ENCODE results near the gene SLC5A9.
"Not testable (repeated sequence)": the region's sequence is repeated elsewhere in the genome, so short reads cannot be mapped to it uniquely, and the experiment has no call there.

Gene SLC5A9

DNA sequence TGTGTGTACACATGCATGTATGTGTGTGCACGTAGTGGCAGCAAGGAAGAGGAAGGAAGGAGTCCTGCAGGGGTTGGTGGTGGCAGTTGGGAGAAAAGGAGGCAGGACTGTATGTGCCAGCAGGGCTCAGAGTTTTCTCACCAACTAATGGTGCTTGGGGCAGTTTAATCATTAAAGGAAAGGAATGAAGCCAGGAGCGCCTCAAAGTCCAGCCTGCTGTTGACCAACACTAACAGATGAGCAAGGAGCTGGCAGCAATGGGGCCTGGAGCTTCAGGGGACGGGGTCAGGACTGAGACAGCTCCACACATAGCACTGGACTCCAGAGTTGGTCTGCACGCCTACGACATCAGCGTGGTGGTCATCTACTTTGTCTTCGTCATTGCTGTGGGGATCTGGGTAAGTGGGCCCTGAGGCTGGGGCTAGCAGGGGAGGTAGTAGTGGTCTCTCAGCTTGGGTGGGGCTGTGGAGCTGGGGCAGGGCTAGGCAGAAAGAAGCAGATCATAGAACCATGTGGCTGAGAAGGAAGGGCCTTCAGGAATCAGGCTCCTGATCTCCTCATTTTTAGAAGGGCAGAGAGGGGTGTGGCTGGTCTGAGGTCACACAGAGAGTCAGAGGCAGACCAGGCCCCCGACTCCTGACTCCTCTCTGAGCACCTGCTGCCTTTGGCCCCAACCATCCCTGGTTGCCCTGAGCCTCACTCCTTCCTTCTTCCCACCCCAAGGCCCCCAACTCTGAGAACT lies at the start of gene SLC5A9:
TSS of gene SLC5A9 (plus strand) at position 216 of the 742 bp plus-strand sequence. CDS start at position 237, 21 bp downstream.
- no peak for DNase-seq

- no peak for DNase-seq
Observed at GRCh38 chr1:48175116-48175515, 47.4 kb upstream of the SLC5A9 start.

DNA sequence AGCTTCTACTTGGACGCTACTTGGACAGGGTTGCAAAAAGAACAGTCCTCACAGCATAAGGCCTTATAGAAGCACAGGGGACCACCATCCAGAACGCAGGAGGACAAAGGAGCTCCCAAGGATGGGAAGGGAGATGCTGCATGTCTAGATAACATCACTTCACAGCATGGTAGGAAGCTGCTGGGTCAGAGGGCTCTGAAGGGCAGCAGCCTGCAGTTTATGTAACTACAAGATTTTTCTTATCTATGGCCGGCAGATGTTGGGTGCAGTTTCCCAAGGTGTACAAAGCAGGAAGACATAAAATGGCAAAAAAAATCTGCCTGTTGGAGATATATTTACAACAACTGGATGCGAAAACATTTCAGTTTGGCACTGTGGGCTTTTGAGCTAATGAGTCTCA lies 45.3 kb upstream of the SLC5A9 start:
- DNase-seq, result no peak

- DNase-seq, result no peak
Observed at GRCh38 chr1:48181669-48182367, 40.7 kb upstream of the SLC5A9 start.

GRCh38 chr1:48182439-48182838 lies 40.1 kb upstream of the SLC5A9 start:
- peak; percentile 37 for DNase-seq

GRCh38 chr1:48186306-48186839 lies 36.1 kb upstream of the SLC5A9 start:
- no peak for DNase-seq

DNA sequence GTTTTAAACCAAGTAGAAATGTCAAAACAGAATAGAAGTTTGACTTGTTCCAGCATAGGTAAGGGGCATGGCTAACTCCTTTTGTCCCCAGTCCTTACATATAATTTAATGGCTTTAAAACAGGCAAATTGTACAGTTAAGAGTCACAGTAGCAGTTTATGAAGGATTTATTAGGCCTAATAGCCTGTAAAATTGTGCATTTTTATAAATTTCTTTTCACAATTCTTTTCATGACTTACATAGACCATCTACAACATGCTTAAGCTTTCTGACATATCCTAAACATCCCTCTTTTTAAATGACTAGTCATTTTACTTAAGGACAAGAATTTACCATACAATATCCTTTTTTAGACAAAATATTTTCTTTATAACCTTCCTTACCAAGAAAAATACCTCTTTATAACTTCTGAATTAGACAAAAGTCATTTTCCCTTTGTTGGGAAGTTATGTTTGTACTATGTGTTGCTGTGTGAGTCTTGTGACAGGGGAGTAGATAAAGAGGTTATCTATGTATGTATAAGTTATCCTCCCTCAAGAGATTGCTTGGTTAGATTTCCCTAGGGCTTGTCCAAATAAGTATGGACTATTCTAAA lies 34.5 kb upstream of the SLC5A9 start:
- DNase-seq, result no peak

DNA sequence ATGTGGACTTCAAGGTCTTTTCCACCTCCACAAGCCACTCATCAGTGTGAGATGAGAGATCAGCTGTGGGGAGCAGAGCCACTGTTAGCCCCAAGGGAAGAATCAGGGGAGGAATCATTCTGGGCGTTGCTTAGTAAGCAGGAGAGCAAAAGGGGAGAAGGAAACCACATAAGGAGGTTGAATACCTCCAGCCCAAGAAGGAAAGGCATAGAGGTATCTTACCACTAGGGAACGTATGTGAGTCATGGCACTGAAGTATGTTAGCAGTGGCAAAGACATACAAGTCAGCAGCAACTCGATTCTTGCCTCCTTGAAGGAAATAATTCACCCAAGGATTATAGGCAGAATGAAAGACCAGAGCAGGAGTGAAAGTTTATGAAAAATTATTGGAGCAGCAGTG lies 31.6 kb upstream of the SLC5A9 start:
- no peak for DNase-seq

- no peak for DNase-seq
Observed at GRCh38 chr1:48194801-48195200, 27.7 kb upstream of the SLC5A9 start.

GRCh38 chr1:48196237-48196636 lies 26.3 kb upstream of the SLC5A9 start:
- no peak for DNase-seq

DNA sequence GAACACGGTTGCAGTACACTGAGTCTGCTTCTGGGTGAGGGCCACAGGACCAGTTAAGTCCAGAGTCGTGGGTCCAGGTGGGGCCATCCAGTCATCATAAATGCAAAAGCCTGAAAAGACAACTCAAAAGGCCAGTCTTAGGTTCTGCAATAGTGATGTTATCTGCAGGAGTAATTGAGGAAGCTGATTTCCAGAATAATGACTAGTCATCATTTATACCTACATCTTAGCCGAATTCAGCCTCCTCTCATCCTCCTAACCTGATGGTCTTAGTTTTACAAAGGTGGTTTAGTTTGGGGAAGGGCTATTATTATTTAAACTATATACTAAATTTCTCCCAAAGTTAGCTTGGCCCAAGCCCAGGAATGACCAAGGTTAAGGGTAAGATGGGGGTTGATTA lies 23.5 kb upstream of the SLC5A9 start:
- no peak for DNase-seq

DNA sequence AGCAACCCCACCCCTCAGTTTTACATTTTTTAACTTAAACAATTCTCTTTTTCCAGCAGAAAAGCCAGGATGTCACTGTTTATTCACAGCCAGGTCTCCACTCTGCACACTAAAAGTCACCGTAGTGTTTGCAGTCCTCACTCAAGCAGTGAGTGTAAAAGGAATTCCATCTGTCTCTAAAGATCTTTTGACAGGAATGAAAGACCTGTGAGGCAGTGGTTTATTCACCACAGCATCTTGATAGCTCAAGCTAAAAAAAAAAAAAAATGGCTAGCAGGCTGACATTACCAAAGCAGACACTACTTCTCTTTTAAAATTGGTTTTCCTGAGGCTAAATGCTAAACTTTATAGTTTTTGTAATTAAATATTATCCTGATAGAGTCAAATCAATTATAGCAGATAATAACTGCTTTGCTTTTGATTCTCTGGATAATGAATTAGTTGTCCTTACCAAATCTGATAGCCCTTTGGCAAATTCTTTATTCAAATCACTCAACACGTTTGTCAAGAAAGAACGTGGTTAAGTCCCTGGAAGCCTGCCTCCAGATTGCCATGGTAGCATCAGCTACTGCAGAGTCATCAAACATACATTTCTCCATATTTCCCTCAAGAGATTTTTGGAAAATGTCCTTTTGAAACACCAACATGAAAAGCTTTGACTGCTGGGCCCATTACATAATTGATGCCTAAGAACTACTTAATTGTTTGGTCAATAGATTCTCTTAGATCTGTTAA lies 22.2 kb upstream of the SLC5A9 start:
- DNase-seq, result no peak

- no peak for DNase-seq
Observed at GRCh38 chr1:48202030-48202752, 20.3 kb upstream of the SLC5A9 start.

GRCh38 chr1:48203287-48203900 lies 19.1 kb upstream of the SLC5A9 start:
- DNase-seq, result no peak

DNA sequence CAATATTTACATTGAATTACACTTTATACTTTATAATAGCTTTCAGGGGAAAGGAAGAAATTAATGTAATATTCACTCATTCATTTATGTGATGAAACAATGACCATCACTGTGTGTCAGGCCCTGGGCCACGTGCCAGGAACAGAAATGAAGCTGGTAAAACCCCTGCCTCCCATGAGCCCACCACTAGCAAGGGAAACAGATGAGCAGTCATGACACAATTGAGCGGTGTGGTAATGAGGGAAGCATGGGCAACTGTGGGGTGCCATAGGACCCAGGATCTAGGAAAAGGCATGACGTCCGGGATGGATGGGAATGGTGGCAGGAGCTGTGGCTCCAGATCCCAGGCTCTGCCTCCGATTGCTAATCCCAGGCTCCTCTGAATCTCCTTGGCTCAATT lies 17.0 kb upstream of the SLC5A9 start:
- DNase-seq, result no peak

- DNase-seq, result peak; percentile 71
Observed at GRCh38 chr1:48206371-48206770, 16.1 kb upstream of the SLC5A9 start.

DNA sequence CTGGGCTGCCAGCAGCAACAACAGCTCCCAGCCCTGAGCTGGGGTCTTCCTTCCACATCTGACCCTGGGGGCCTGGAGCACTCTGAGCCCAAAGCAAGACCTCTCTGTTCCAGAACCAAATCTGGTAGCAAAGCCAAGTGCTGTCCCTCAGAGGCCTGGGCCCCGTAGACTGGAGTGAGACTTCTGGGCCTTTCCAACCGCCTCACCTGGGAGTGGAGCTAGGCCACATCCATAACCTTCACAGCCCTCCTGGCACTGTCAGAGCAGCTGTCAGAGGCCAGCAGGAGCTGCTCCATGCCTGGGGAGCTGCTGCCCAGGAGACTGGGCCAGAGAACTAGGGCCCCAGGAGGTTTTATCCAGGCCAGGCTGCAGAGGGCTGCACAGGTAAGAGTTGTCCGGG lies 15.4 kb upstream of the SLC5A9 start:
- no peak for DNase-seq

GRCh38 chr1:48207536-48208075 lies 14.9 kb upstream of the SLC5A9 start:
- no peak for DNase-seq

- DNase-seq, result no peak
Observed at GRCh38 chr1:48208251-48208650, 14.3 kb upstream of the SLC5A9 start.

GRCh38 chr1:48208652-48209051 lies 13.9 kb upstream of the SLC5A9 start:
- DNase-seq, result no peak

DNA sequence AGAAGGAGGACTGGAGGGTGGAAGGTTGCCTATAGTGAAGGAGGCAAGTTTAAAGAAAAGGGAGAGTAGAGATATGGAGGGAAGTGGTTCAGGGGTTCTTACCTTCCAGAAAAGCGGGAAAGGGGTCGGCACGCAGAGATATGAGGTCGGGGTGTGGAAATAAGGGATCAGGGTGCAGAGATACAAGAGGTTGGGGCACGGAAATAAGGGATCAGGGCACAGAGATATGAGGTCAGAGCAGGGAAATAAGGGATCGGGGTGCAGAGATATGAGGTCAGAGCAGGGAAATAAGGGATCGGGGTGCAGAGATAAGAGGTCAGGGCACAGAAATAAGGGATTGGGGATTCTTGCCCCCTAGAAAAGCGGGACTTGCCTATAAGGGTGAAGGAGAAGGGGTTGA lies 9.1 kb upstream of the SLC5A9 start:
- DNase-seq, result not testable (repeated sequence)

GRCh38 chr1:48214366-48214765 lies 8.2 kb upstream of the SLC5A9 start:
- DNase-seq, result not testable (repeated sequence)
